Measurements from ENCODE around the gene LRRC2.

- TF ChIP-seq POLR2AphosphoS5 (IDR thresholded peaks at IDR 0.05), result no peak
- TF ChIP-seq, protein P1, sequence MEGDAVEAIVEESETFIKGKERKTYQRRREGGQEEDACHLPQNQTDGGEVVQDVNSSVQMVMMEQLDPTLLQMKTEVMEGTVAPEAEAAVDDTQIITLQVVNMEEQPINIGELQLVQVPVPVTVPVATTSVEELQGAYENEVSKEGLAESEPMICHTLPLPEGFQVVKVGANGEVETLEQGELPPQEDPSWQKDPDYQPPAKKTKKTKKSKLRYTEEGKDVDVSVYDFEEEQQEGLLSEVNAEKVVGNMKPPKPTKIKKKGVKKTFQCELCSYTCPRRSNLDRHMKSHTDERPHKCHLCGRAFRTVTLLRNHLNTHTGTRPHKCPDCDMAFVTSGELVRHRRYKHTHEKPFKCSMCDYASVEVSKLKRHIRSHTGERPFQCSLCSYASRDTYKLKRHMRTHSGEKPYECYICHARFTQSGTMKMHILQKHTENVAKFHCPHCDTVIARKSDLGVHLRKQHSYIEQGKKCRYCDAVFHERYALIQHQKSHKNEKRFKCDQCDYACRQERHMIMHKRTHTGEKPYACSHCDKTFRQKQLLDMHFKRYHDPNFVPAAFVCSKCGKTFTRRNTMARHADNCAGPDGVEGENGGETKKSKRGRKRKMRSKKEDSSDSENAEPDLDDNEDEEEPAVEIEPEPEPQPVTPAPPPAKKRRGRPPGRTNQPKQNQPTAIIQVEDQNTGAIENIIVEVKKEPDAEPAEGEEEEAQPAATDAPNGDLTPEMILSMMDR (IDR thresholded peaks at IDR 0.05 in 8 of 11, conservative IDR thresholded peaks at IDR 0.05 in 3 of 11), result no peak
These were observed 75.6 kb downstream of the LRRC2 start for GRCh38 chr3:46490338-46491084.
